H9 (cell line): ENCODE results near the gene GOT2. TPM values are rescaled to one million over a fixed set of nuclear protein-coding genes. Genes with fewer than 3 reads are reported as not detected.
"Not testable (repeated sequence)": the region's sequence is repeated elsewhere in the genome, so short reads cannot be mapped to it uniquely, and the experiment has no call there.

Experiments used
- DNase-seq: peaks from one replicate; pipeline ENCODE4 v3.0.0-alpha.2; 2017
- H2AFZ ChIP-seq: one replicate; pipeline ENCODE4 v1.6.1; 2013; ENCODE audit warnings: mild to moderate bottlenecking, low read length, control low read depth, moderate library complexity
- H2AK5ac ChIP-seq: 2 replicates; pipeline ENCODE4 v1.6.1; 2013; ENCODE audit warnings: low read length, control low read depth, mixed read lengths; ENCODE audit not compliant: insufficient read length
- H2BK120ac ChIP-seq: one replicate; pipeline ENCODE4 v1.6.1; 2013; ENCODE audit warnings: low read depth, mild to moderate bottlenecking, low read length, control low read depth, inconsistent platforms; ENCODE audit not compliant: poor library complexity, severe bottlenecking
- H2BK12ac ChIP-seq: 2 replicates; pipeline ENCODE4 v1.6.1; 2013; ENCODE audit warnings: low read length, control low read depth, mixed read lengths, low read depth; ENCODE audit not compliant: insufficient read length
- H2BK15ac ChIP-seq: 2 replicates; pipeline ENCODE4 v1.6.1; 2013; ENCODE audit warnings: low read depth, low read length, control low read depth
- H2BK20ac ChIP-seq: one replicate; pipeline ENCODE4 v1.6.1; 2013; ENCODE audit warnings: low read depth, mild to moderate bottlenecking, low read length, control low read depth, inconsistent platforms; ENCODE audit not compliant: poor library complexity, severe bottlenecking
- H2BK5ac ChIP-seq: 2 replicates; pipeline ENCODE4 v1.6.1; 2013; ENCODE audit warnings: low read length, control low read depth, mixed read lengths; ENCODE audit not compliant: insufficient read length
- H3K14ac ChIP-seq: 2 replicates; pipeline ENCODE4 v1.6.1; 2013; ENCODE audit warnings: low read length, control low read depth; ENCODE audit not compliant: insufficient read depth
- H3K18ac ChIP-seq: 2 replicates; pipeline ENCODE4 v1.6.1; 2013; ENCODE audit warnings: low read depth, mild to moderate bottlenecking, mixed read lengths, low read length, control low read depth; ENCODE audit not compliant: insufficient read length
- H3K23ac ChIP-seq: 2 replicates; pipeline ENCODE4 v1.6.1; 2013; ENCODE audit warnings: low read length, control low read depth, mixed read lengths, low read depth; ENCODE audit not compliant: insufficient read length
- H3K23me2 ChIP-seq: 2 replicates; pipeline ENCODE4 v1.6.1; 2013; ENCODE audit warnings: low read depth, mild to moderate bottlenecking, mixed read lengths, low read length, control low read depth; ENCODE audit not compliant: insufficient read length, poor library complexity, severe bottlenecking
- H3K27ac ChIP-seq: 2 replicates; pipeline ENCODE4 v1.5.1; 2013; ENCODE audit warnings: low read length, control low read depth, mixed read lengths, low read depth; ENCODE audit not compliant: insufficient read length
- H3K27me3 ChIP-seq: 2 replicates; pipeline ENCODE4 v1.6.1; 2013; ENCODE audit warnings: low read length, control low read depth, inconsistent platforms; ENCODE audit not compliant: insufficient read depth
- H3K4ac ChIP-seq: 2 replicates; pipeline ENCODE4 v1.6.1; 2013; ENCODE audit warnings: low read depth, mild to moderate bottlenecking, control low read depth, inconsistent platforms, low read length, moderate library complexity
- H3K4me1 ChIP-seq: 2 replicates; pipeline ENCODE4 v1.6.1; 2013; ENCODE audit warnings: low read length, control low read depth, inconsistent platforms; ENCODE audit not compliant: insufficient read depth
- H3K4me2 ChIP-seq: 2 replicates; pipeline ENCODE4 v1.6.1; 2013; ENCODE audit warnings: low read length, control low read depth, mixed read lengths; ENCODE audit not compliant: insufficient read length, insufficient read depth
- H3K56ac ChIP-seq: 2 replicates; pipeline ENCODE4 v1.6.1; 2013; ENCODE audit warnings: low read depth, mild to moderate bottlenecking, mixed read lengths, low read length, control low read depth; ENCODE audit not compliant: insufficient read length
- H3K79me1 ChIP-seq: 2 replicates; pipeline ENCODE4 v1.6.1; 2013; ENCODE audit warnings: low read depth, mild to moderate bottlenecking, moderate library complexity, low read length, control low read depth, inconsistent platforms; ENCODE audit not compliant: insufficient read depth, poor library complexity, severe bottlenecking
- H3K79me2 ChIP-seq: 2 replicates; pipeline ENCODE4 v1.6.1; 2013; ENCODE audit warnings: low read length, control low read depth, inconsistent platforms; ENCODE audit not compliant: insufficient read depth
- H3K9ac ChIP-seq: 2 replicates; pipeline ENCODE4 v1.6.1; 2013; ENCODE audit warnings: low read length, control low read depth, mixed read lengths; ENCODE audit not compliant: insufficient read length; ENCODE audit errors: extremely low read depth
- H3K9me3 ChIP-seq: one replicate; pipeline ENCODE4 v1.6.1; 2013; ENCODE audit warnings: low read depth, low read length, inconsistent platforms; ENCODE audit not compliant: control insufficient read depth
- H3T11ph ChIP-seq: one replicate; pipeline ENCODE4 v1.6.1; 2013; ENCODE audit warnings: mild to moderate bottlenecking, low read length, control low read depth, inconsistent platforms
- H4K20me1 ChIP-seq: one replicate; pipeline ENCODE4 v1.6.1; 2013; ENCODE audit not compliant: control insufficient read depth, insufficient read length, insufficient read depth
- H4K5ac ChIP-seq: 2 replicates; pipeline ENCODE4 v1.6.1; 2013; ENCODE audit warnings: low read depth, mild to moderate bottlenecking, mixed read lengths, low read length, control low read depth; ENCODE audit not compliant: insufficient read length
- H4K8ac ChIP-seq: replicated peaks from 2 replicates; pipeline ENCODE4 v1.6.1; 2013; ENCODE audit warnings: low read length, control low read depth, mixed read lengths, low read depth; ENCODE audit not compliant: insufficient read length
- H4K91ac ChIP-seq: 2 replicates; pipeline ENCODE4 v1.6.1; 2013; ENCODE audit warnings: low read depth, mild to moderate bottlenecking, moderate library complexity, mixed read lengths, low read length, control low read depth; ENCODE audit not compliant: insufficient read length
- H3K27ac Mint-ChIP-seq, 3 experiments: 2 replicates in 2 of 3; 3 replicates in 1 of 3; pipeline ENCODE4 v1.8.0; 2020 to 2021; ENCODE audit warnings: mixed read lengths in 3 of 3, mild to moderate bottlenecking in 1 of 3, moderate library complexity in 1 of 3
- H3K27me3 Mint-ChIP-seq: 2 replicates; pipeline ENCODE4 v1.8.0; 2021; ENCODE audit warnings: low read depth, mild to moderate bottlenecking, moderate library complexity, mixed read lengths
- H3K36me3 Mint-ChIP-seq, 3 experiments: 2 replicates in 2 of 3; 3 replicates in 1 of 3; pipeline ENCODE4 v1.8.0; 2020 to 2021; ENCODE audit warnings: low read depth in 3 of 3, mixed read lengths in 3 of 3; ENCODE audit not compliant: insufficient read depth in 1 of 3
- H3K4me1 Mint-ChIP-seq, 2 experiments: 2 replicates each; pipeline ENCODE4 v1.8.0; 2020; ENCODE audit warnings: mixed read lengths in 2 of 2
- H3K4me3 Mint-ChIP-seq, 2 experiments: 2 replicates in 1 of 2; 3 replicates in 1 of 2; pipeline ENCODE4 v1.8.0; 2020 to 2021; ENCODE audit warnings: mild to moderate bottlenecking in 2 of 2, mixed read lengths in 2 of 2, moderate library complexity in 1 of 2
- H3K9me3 Mint-ChIP-seq, 2 experiments: 2 replicates in 1 of 2; 3 replicates in 1 of 2; pipeline ENCODE4 v1.8.0; 2020; ENCODE audit warnings: mild to moderate bottlenecking in 2 of 2, mixed read lengths in 2 of 2, moderate library complexity in 1 of 2
- WGBS: extraction: QIAGEN DNeasy Blood & Tissue Kit; methylation state at CpG from one replicate; pipeline ENCODE4 v1.1.7; 2013; ENCODE audit warnings: missing lambda C conversion rate, low lambda C conversion rate, mixed read lengths; ENCODE audit not compliant: insufficient read length; ENCODE audit errors: extremely low coverage; 5-methylcytosine and 5-hydroxymethylcytosine counted together
- total RNA-seq: library from RNA; stranded (reverse); gene quantifications from 2 replicates; pipeline ENCODE4 v1.2.1, GENCODE V29; 2021
- TF ChIP-seq, protein P1 (sequence below): fragments of 200-600 bp; sonication (generic); conservative IDR thresholded peaks from 3 replicates; pipeline ENCODE4 v1.8.0; 2021; ENCODE audit warnings: antibody characterized with exemption, mild to moderate bottlenecking

The GOT2 gene
- total RNA-seq, 1 experiment from 2014 or later = 148 TPM

DNA sequence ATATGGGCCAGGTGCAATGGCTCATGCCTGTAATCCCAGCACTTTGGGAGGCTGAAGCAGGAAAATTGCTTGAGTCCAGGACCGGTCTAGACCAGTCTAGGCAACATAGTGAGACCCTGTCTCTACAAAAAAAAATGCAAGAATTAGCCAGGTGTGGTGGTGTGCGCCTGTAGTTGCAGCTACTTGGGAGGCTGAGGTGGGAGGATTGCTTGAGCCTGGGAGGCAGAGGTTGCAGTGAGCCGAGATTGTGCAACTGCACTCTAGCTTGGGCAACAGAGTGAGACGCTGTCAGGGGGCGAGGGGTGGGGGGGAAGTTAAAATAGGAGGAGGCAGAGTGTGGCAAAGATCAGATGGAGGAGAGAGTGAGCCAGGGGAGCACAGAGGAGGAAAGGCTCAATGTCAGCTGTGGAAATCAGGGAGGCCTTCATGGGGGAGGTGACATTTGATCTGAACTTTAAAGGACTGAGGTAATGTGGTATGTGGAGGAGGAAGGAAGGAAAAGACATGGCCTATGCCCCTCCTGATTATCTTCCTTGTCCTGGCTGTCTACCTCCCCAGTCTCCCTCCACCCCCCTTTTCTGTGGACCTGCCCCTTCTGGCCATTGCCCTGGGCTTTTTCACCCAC lies 4.7 kb upstream of the GOT2 start:
- no peak overlapping the region for H3K14ac ChIP-seq
- H3K27ac Mint-ChIP-seq = no peak overlapping the region
- H3K4ac ChIP-seq = no peak overlapping the region
- H4K5ac ChIP-seq = no peak overlapping the region
- H2AK5ac ChIP-seq = no peak overlapping the region
- no peak overlapping the region for H3K27ac ChIP-seq
- no peak overlapping the region for H4K91ac ChIP-seq
- no peaks in the 10 kb centered on the region; the same call in 1 of the 2 replicates for H3K27me3 Mint-ChIP-seq
- H3K4me1 ChIP-seq = no peaks in the 10 kb centered on the region; the same call in 1 of the 2 replicates
- H3K9me3 ChIP-seq = no peaks in the 10 kb centered on the region
- no peak overlapping the region for H2AFZ ChIP-seq
- no peak overlapping the region for H3K4me3 Mint-ChIP-seq
- no CpG with 5 or more reads among the region's 5 CpGs for WGBS
- H3K9ac ChIP-seq = no peak overlapping the region
- no peaks in the 10 kb centered on the region for H4K20me1 ChIP-seq
- no peak overlapping the region for H3K23ac ChIP-seq
- H3K79me1 ChIP-seq = no peaks in the 10 kb centered on the region
- H3K79me2 ChIP-seq = no peaks in the 10 kb centered on the region
- no peak overlapping the region for H2BK5ac ChIP-seq
- H4K8ac ChIP-seq = no peak overlapping the region
- H2BK120ac ChIP-seq = no peak overlapping the region
- H3K9me3 Mint-ChIP-seq = no peaks in the 10 kb centered on the region
- no peak overlapping the region for H3K56ac ChIP-seq
- no peaks in the 10 kb centered on the region for H3K23me2 ChIP-seq
- H2BK20ac ChIP-seq = no peak overlapping the region
- H2BK12ac ChIP-seq = no peak overlapping the region
- no peak overlapping the region for H3K18ac ChIP-seq
- no peaks in the 10 kb centered on the region for H3K27me3 ChIP-seq
- H2BK15ac ChIP-seq = no peak overlapping the region
- TF ChIP-seq, protein P1, sequence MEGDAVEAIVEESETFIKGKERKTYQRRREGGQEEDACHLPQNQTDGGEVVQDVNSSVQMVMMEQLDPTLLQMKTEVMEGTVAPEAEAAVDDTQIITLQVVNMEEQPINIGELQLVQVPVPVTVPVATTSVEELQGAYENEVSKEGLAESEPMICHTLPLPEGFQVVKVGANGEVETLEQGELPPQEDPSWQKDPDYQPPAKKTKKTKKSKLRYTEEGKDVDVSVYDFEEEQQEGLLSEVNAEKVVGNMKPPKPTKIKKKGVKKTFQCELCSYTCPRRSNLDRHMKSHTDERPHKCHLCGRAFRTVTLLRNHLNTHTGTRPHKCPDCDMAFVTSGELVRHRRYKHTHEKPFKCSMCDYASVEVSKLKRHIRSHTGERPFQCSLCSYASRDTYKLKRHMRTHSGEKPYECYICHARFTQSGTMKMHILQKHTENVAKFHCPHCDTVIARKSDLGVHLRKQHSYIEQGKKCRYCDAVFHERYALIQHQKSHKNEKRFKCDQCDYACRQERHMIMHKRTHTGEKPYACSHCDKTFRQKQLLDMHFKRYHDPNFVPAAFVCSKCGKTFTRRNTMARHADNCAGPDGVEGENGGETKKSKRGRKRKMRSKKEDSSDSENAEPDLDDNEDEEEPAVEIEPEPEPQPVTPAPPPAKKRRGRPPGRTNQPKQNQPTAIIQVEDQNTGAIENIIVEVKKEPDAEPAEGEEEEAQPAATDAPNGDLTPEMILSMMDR = no peak
- no peak for DNase-seq
- H3K4me1 Mint-ChIP-seq = peaks cover 6 to 10% of the 10 kb centered on the region in 2 experiments; a peak in 2 of 4 replicates
- H3T11ph ChIP-seq = no peak overlapping the region
- H3K4me2 ChIP-seq = no peak overlapping the region
- H3K36me3 Mint-ChIP-seq = no peaks in the 10 kb centered on the region

- not testable (repeated sequence) for H4K20me1 ChIP-seq, H3K4ac ChIP-seq, H3T11ph ChIP-seq, H3K9me3 Mint-ChIP-seq, H3K23ac ChIP-seq, H3K27ac Mint-ChIP-seq, H3K4me3 Mint-ChIP-seq, H2AFZ ChIP-seq, DNase-seq, H3K9me3 ChIP-seq, H3K9ac ChIP-seq, H3K56ac ChIP-seq, H4K91ac ChIP-seq, H2AK5ac ChIP-seq, H3K27me3 ChIP-seq, H2BK12ac ChIP-seq, H2BK20ac ChIP-seq, H3K23me2 ChIP-seq, H4K8ac ChIP-seq, H3K79me1 ChIP-seq, H2BK15ac ChIP-seq, H2BK5ac ChIP-seq, H3K27ac ChIP-seq, H3K18ac ChIP-seq, H4K5ac ChIP-seq, H3K14ac ChIP-seq, H3K4me2 ChIP-seq, H2BK120ac ChIP-seq, H3K27me3 Mint-ChIP-seq, H3K4me1 ChIP-seq
- H3K79me2 ChIP-seq = peaks cover 15% of the 10 kb centered on the region; the same call in 1 of the 2 replicates
- no CpG with 5 or more reads among the region's 3 CpGs for WGBS
- Mint-ChIP-seq H3K4me1 (peaks cover 20 to 25% of the 10 kb centered on the region in 2 experiments), H3K36me3 (peaks cover 2 to 11% (median 8%) of the 10 kb centered on the region in 3 experiments; a peak in 5 of 7 replicates)
These were observed 2.2 kb upstream of the GOT2 start for GRCh38 chr16:58736341-58736740.
